K562 (cell line): ENCODE data around the gene TUBA1B. TPM values are rescaled to one million over a fixed set of nuclear protein-coding genes. Genes with fewer than 3 reads are reported as not detected.

Experiments used
- ATAC-seq: fragments of 200-7000 bp; cut with Tn5 transposase; 3 replicates; pipeline ENCODE4 v1.9.1; 2020; ENCODE audit warnings: moderate library complexity
- BruUV-seq: library from RNA; stranded (reverse); fragments of 400-500 nt; replicated peaks from 2 replicates; lab custom pipeline; 2021; lab: Mats Ljungman, UMichigan
- CTCF ChIA-PET: fragments of 300-600 bp; formaldehyde crosslinking; extraction: SDS; loops from one replicate; lab custom pipeline; 2021; ENCODE audit warnings: low intra/inter-chr PET ratio; lab: Yijun Ruan, JAX
- POLR2A ChIA-PET: fragments of 300-600, 350-650 bp; sonication (Branson Sonifier 250); formaldehyde crosslinking; extraction: SDS; loops from one replicate; lab custom pipeline; 2021; ENCODE audit warnings: antibody characterized with exemption, inconsistent platforms; lab: Yijun Ruan, JAX
- DNase-seq, 4 experiments: peaks; one replicate each; pipeline versions ENCODE4 v3.0.0 to v3.0.0-alpha.2; 2011 to 2018; ENCODE audit warnings: low spot score in 3 of 4, mixed read lengths in 3 of 4; ENCODE audit errors: extremely low read depth in 1 of 4
- FAIRE-seq: peaks from 2 replicates; lab custom pipeline; 2011; peaks lifted over from hg19 to GRCh38; lab: Jason Lieb, UNC
- H2AFZ ChIP-seq: 2 replicates; pipeline ENCODE4 v1.6.0; 2011; ENCODE audit warnings: low read depth, low read length, control low read depth, inconsistent platforms
- H3K27ac ChIP-seq: fragments of 200-600 bp; 3 replicates; pipeline ENCODE4 v1.8.0; 2011; ENCODE audit warnings: low read depth, mild to moderate bottlenecking, control low read depth, inconsistent platforms, low read length, moderate library complexity, mixed read lengths; ENCODE audit errors: extremely low read depth
- H3K27me3 ChIP-seq, 2 experiments: fragments of 300-600 bp in 1 of 2; 2 replicates in 1 of 2; 3 replicates in 1 of 2; pipeline versions ENCODE4 v1.6.0 to v1.8.0; 2011; ENCODE audit warnings: inconsistent platforms in 2 of 2, low read length in 2 of 2, mild to moderate bottlenecking in 1 of 2, mixed read lengths in 1 of 2, moderate library complexity in 1 of 2; ENCODE audit not compliant: control insufficient read depth in 2 of 2, insufficient read depth in 2 of 2
- H3K36me3 ChIP-seq: fragments of 300-600 bp; 3 replicates; pipeline ENCODE4 v1.8.0; 2011; ENCODE audit warnings: mild to moderate bottlenecking, low read length, inconsistent platforms; ENCODE audit not compliant: control insufficient read depth, insufficient read depth
- H3K4me1 ChIP-seq, 2 experiments: fragments of 200-600 bp in 1 of 2; replicated peaks in 1 of 2; 2 replicates in 1 of 2; 3 replicates in 1 of 2; pipeline versions ENCODE4 v1.5.1 to v1.8.0; 2011; ENCODE audit warnings: inconsistent platforms in 2 of 2, low read length in 2 of 2, mild to moderate bottlenecking in 1 of 2, mixed read lengths in 1 of 2, moderate library complexity in 1 of 2; ENCODE audit not compliant: control insufficient read depth in 2 of 2, insufficient read depth in 2 of 2
- H3K4me2 ChIP-seq: 2 replicates; pipeline ENCODE4 v1.6.1; 2011; ENCODE audit warnings: low read length, control low read depth, inconsistent platforms, mixed read lengths; ENCODE audit not compliant: insufficient read depth
- H3K4me3 ChIP-seq: fragments of 200-600 bp; sonication (generic), shearing (Covaris generic); 2 replicates; pipeline ENCODE4 v1.5.1; 2016; ENCODE audit warnings: control low read depth, inconsistent platforms
- H3K79me2 ChIP-seq: fragments of 200-600 bp; 3 replicates; pipeline ENCODE4 v1.8.0; 2011; ENCODE audit warnings: low read length, inconsistent platforms; ENCODE audit not compliant: control insufficient read depth, insufficient read depth
- H3K9ac ChIP-seq, 2 experiments: 2 replicates each; pipeline versions ENCODE4 v1.6.0 to v1.6.1; 2011; ENCODE audit warnings: low read depth in 2 of 2, low read length in 2 of 2, control low read depth in 1 of 2, inconsistent platforms in 1 of 2, mild to moderate bottlenecking in 1 of 2, mixed read lengths in 1 of 2; ENCODE audit not compliant: insufficient read depth in 1 of 2
- H3K9me1 ChIP-seq: one replicate; pipeline ENCODE4 v1.6.0; 2011; ENCODE audit warnings: inconsistent platforms, mild to moderate bottlenecking, low read length, moderate library complexity; ENCODE audit not compliant: control insufficient read depth, insufficient read depth
- H3K9me3 ChIP-seq: replicated peaks from 2 replicates; pipeline ENCODE4 v1.5.1; 2011; ENCODE audit warnings: low read depth, low read length, inconsistent platforms; ENCODE audit not compliant: control insufficient read depth, insufficient read depth
- H4K20me1 ChIP-seq: replicated peaks from 2 replicates; pipeline ENCODE4 v1.6.1; 2011; ENCODE audit warnings: low read length, inconsistent platforms, mixed read lengths; ENCODE audit not compliant: control insufficient read depth, insufficient read depth
- CCAR2 ChIP-seq: fragments of 200-400 bp; formaldehyde crosslinking; IDR thresholded peaks from 2 replicates; pipeline ENCODE4 v1.6.1; 2017; ENCODE audit warnings: mild to moderate bottlenecking, low read depth, low read length
- GABPA ChIP-seq: fragments of 200-800 bp; sonication (Bioruptor generic); conservative IDR thresholded peaks from 2 replicates; pipeline ENCODE4 v1.6.1; 2016; ENCODE audit warnings: low read depth, missing genetic modification characterization, missing compliant biosample characterization
- GTF2F1 ChIP-seq: IDR thresholded peaks from 2 replicates; pipeline ENCODE4 v1.6.1; 2011; ENCODE audit warnings: low read depth, low read length, improper control_type of control experiment
- HDAC6 ChIP-seq: IDR thresholded peaks from 2 replicates; pipeline ENCODE4 v1.6.1; 2012; ENCODE audit warnings: low read depth, mild to moderate bottlenecking, control low read depth, inconsistent platforms, low read length, moderate library complexity
- HOXB6 ChIP-seq: fragments of 250-450 bp; sonication (Bioruptor Pico); IDR thresholded peaks from 2 replicates; pipeline ENCODE4 v1.5.1; 2022; ENCODE audit warnings: mild to moderate bottlenecking, borderline replicate concordance
- PHF20 ChIP-seq: fragments of 450-650 bp; IDR thresholded peaks from 2 replicates; pipeline ENCODE4 v1.6.1; 2018; ENCODE audit not compliant: partially characterized antibody
- ZNF217 ChIP-seq: sonication (generic); formaldehyde crosslinking; IDR thresholded peaks from 2 replicates; pipeline ENCODE4 v1.8.0; 2022; ENCODE audit warnings: mild to moderate bottlenecking, missing genetic modification reagents
- ZNF384 ChIP-seq: IDR thresholded peaks from 2 replicates; pipeline ENCODE4 v1.6.1; 2012; ENCODE audit warnings: low read depth, low read length, improper control_type of control experiment
- ZNF589 ChIP-seq: fragments of 200-800 bp; sonication (Bioruptor generic); IDR thresholded peaks from 2 replicates; pipeline ENCODE4 v1.6.1; 2016; ENCODE audit warnings: low read depth, missing genetic modification characterization, missing compliant biosample characterization
- ZNF699 ChIP-seq: fragments of 250-450 bp; sonication (Bioruptor Pico); IDR thresholded peaks from 2 replicates; pipeline ENCODE4 v1.8.0; 2021; ENCODE audit warnings: mild to moderate bottlenecking, moderate library complexity; ENCODE audit not compliant: insufficient replicate concordance
- ZNF717 ChIP-seq: fragments of 250-450 bp; sonication (Bioruptor Pico); IDR thresholded peaks from 2 replicates; pipeline ENCODE4 v1.5.0; 2021
- WGBS: fragments of 100-300 bp; shearing (Covaris generic); methylation state at CpG from one replicate; pipeline ENCODE4 v1.1.6; 2016; ENCODE audit warnings: low coverage, mixed read lengths; ENCODE audit not compliant: insufficient coverage; ENCODE audit errors: missing lambda C conversion rate; 5-methylcytosine and 5-hydroxymethylcytosine counted together
- in situ Hi-C: fragments of 300-500 bp; cut with MboI; formaldehyde crosslinking; loops from 4 replicates; pipeline ENCODE4 v1.15.0; 2018; ENCODE audit warnings: inconsistent platforms, mixed read lengths
- intact Hi-C: fragments of 100-400 bp; cut with micrococcal nuclease; formaldehyde crosslinking; loops from 2 replicates; pipeline ENCODE4 v1.14.2; 2022
- polyA plus RNA-seq, 8 experiments: library from polyadenylated mRNA; depleted of rRNA in 4 of 8; stranded (reverse) in 5 of 8; unstranded in 3 of 8; fragments of >200 nt; fragmentation: Nextera tagmentation in 2 of 8; fragmentation: Illumina TruSeq in 1 of 8; extraction: Ambion mirVana in 2 of 8; extraction: Trizol in 1 of 8; gene quantifications; 2 replicates each; pipeline versions ENCODE4 v1.2.1 to v1.2.3, GENCODE V29; 2011 to 2014; ENCODE audit warnings: inconsistent platforms in 1 of 8, missing spikeins in 1 of 8
- total RNA-seq, 7 experiments: library from RNA; depleted of rRNA in 6 of 7; stranded (reverse); fragments of >200 nt in 6 of 7; fragmentation: Illumina TruSeq in 2 of 7; extraction: Trizol in 2 of 7; gene quantifications; 2 replicates each; pipeline versions ENCODE4 v1.2.1 to v1.2.3, GENCODE V29; 2011 to 2021; ENCODE audit warnings: low replicate concordance in 1 of 7
- TF ChIP-seq, protein P1 (sequence below), 2 experiments: IDR thresholded peaks; 2 replicates each; pipeline ENCODE4 v1.6.1; 2012; ENCODE audit warnings: improper control_type of control experiment in 2 of 2, low read depth in 2 of 2, low read length in 2 of 2, borderline replicate concordance in 1 of 2
- TF ChIP-seq, protein P2 (sequence below): fragments of 450-650 bp; IDR thresholded peaks from one replicate; pipeline ENCODE4 v1.6.1; 2018; ENCODE audit warnings: mild to moderate bottlenecking, moderate library complexity; ENCODE audit not compliant: partially characterized antibody
- TF ChIP-seq, protein P3 (sequence below): fragments of 250-450 bp; sonication (Bioruptor Pico); IDR thresholded peaks from 2 replicates; pipeline ENCODE4 v1.5.0; 2021

Gene TUBA1B
- total and polyA plus RNA-seq, 9 of the 15 experiments (the other 6 are each of a cell fraction or from before 2014, with no cell fraction given): 2,189 to 4,624 (median 2,628) TPM

DNA sequence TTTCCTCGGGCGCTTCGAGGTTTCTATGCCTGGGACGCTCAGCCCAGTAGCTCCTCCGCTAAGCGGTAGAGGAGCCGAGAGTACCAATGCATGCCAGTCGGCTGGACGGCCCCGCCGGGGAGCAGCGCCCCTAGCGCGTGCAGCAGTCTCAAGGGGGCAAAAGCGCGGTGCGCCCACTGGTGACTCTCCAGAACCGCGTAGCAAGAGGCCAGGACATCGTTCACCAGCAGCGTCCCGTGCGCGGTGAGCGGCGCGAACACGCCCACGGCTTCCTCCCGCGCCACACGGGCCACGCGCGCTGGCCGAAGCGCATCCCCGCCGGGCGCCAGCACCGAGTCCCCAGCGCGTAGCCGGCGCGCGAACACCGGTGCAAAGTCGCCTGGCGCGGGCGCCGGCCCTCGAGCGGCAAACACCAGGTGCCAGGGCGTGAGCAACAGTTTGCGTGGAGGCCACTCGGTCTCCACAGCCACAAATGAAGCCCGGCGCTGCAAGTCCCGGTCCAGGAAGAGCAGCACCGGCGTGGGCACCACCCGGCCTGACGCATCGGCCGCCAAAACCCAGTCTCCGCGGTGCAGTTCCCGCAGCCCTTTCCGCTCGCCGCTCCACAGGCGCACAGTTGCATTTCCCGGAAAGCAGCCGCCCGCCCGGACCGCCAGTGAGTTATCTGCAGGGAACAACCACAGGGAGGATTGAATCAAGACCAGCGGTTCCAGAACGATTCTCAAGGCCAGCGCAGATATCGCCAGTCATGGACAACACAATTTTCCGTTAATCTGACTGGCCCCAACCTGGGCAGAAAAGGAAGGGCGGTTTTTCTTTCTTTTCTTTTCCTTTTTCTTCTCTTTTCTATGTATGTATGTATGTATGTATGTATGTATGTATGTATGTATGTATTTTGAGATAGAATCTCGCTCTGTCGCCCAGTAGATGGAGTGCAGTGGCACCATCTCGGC lies 41.1 kb downstream of the TUBA1B start:
- peak overlapping the region; percentile 80 for H2AFZ ChIP-seq
- ChIA-PET POLR2A (interaction anchor here (0.6 to 6.6 kb wide), 8 partner anchors 11 to 176 kb away, joined by 3 to 103 read pairs (median 18); partner anchors contain the start of genes LMBR1L, RHEBL1, TUBA1B and TUBA1C), CTCF (interaction anchor here (1.0 kb wide), 1 partner anchor 252 kb away, joined by 6 read pairs; no protein-coding TSS in a partner anchor)
- no peaks in the 10 kb centered on the region for H3K9me3 ChIP-seq
- H3K4me1 ChIP-seq: peaks cover 66 to 74% of the 10 kb centered on the region in 2 experiments
- in situ Hi-C loops: no loop called here
- H3K9ac ChIP-seq: peak overlapping the region; percentile 33 to 90; a peak in 3 of 4 replicates
- no TSS peak for BruUV-seq
- ATAC-seq: peak; percentile 52
- peak overlapping the region; percentile 91 for H3K27ac ChIP-seq
- H3K4me2 ChIP-seq: peak overlapping the region; percentile 69
- H4K20me1 ChIP-seq: no peaks in the 10 kb centered on the region
- peak overlapping the region; percentile 36 for H3K4me3 ChIP-seq
- intact Hi-C loops: loop anchor here (2.0 kb wide), 2 partner anchors 31 to 41 kb away; partner anchors contain the start of gene TUBA1B
- peak; percentile 50 to 94 (median 68) for DNase-seq
- peaks cover 12% of the 10 kb centered on the region; the same call in 1 of the 3 replicates for H3K79me2 ChIP-seq
- WGBS: 2% methylated on average over 76 of the region's 88 CpGs
- H3K9me1 ChIP-seq: no peaks in the 10 kb centered on the region
- no peaks in the 10 kb centered on the region for H3K36me3 ChIP-seq
- no peaks in the 10 kb centered on the region for H3K27me3 ChIP-seq
- peak; percentile 88 for FAIRE-seq
- TF ChIP-seq, protein P1, sequence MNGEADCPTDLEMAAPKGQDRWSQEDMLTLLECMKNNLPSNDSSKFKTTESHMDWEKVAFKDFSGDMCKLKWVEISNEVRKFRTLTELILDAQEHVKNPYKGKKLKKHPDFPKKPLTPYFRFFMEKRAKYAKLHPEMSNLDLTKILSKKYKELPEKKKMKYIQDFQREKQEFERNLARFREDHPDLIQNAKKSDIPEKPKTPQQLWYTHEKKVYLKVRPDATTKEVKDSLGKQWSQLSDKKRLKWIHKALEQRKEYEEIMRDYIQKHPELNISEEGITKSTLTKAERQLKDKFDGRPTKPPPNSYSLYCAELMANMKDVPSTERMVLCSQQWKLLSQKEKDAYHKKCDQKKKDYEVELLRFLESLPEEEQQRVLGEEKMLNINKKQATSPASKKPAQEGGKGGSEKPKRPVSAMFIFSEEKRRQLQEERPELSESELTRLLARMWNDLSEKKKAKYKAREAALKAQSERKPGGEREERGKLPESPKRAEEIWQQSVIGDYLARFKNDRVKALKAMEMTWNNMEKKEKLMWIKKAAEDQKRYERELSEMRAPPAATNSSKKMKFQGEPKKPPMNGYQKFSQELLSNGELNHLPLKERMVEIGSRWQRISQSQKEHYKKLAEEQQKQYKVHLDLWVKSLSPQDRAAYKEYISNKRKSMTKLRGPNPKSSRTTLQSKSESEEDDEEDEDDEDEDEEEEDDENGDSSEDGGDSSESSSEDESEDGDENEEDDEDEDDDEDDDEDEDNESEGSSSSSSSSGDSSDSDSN (IDR thresholded peaks at IDR 0.05; ENCODE audit: borderline replicate concordance in 1 of 2, low read depth in 2 of 2, low read length in 2 of 2): peak; percentile 96 to 97; a peak in 3 of 4 replicates
- TF ChIP-seq ZNF717 (CRISPR knock-in tag): no peak
- peak; percentile 25 for TF ChIP-seq PHF20
- TF ChIP-seq ZNF217: no peak
- TF ChIP-seq, protein P2, sequence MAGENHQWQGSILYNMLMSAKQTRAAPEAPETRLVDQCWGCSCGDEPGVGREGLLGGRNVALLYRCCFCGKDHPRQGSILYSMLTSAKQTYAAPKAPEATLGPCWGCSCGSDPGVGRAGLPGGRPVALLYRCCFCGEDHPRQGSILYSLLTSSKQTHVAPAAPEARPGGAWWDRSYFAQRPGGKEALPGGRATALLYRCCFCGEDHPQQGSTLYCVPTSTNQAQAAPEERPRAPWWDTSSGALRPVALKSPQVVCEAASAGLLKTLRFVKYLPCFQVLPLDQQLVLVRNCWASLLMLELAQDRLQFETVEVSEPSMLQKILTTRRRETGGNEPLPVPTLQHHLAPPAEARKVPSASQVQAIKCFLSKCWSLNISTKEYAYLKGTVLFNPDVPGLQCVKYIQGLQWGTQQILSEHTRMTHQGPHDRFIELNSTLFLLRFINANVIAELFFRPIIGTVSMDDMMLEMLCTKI: no peak
- no peak for TF ChIP-seq GTF2F1
- no peak for TF ChIP-seq ZNF384
- no peak for TF ChIP-seq HOXB6 (CRISPR knock-in tag)
- TF ChIP-seq ZNF699: no peak
- TF ChIP-seq ZNF589 (CRISPR knock-in tag): peak; percentile 82
- peak; percentile 22; the same call in 1 of the 2 replicates for TF ChIP-seq HDAC6
- TF ChIP-seq CCAR2: no peak
- peak; percentile 53; the same call in 1 of the 2 replicates for TF ChIP-seq GABPA (tag)
- TF ChIP-seq, protein P3, sequence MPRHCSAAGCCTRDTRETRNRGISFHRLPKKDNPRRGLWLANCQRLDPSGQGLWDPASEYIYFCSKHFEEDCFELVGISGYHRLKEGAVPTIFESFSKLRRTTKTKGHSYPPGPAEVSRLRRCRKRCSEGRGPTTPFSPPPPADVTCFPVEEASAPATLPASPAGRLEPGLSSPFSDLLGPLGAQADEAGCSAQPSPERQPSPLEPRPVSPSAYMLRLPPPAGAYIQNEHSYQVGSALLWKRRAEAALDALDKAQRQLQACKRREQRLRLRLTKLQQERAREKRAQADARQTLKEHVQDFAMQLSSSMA (CRISPR knock-in tag): no peak; the same call in 1 of the 2 replicates
